Effector CD8-positive, alpha-beta T cell (primary cell): ENCODE results near the gene ZNF354C.

ENCODE experiments used
- DNase-seq: peaks from one replicate; lab custom pipeline; 2025; lab: John Stamatoyannopoulos, UW

ZNF354C gene

DNA sequence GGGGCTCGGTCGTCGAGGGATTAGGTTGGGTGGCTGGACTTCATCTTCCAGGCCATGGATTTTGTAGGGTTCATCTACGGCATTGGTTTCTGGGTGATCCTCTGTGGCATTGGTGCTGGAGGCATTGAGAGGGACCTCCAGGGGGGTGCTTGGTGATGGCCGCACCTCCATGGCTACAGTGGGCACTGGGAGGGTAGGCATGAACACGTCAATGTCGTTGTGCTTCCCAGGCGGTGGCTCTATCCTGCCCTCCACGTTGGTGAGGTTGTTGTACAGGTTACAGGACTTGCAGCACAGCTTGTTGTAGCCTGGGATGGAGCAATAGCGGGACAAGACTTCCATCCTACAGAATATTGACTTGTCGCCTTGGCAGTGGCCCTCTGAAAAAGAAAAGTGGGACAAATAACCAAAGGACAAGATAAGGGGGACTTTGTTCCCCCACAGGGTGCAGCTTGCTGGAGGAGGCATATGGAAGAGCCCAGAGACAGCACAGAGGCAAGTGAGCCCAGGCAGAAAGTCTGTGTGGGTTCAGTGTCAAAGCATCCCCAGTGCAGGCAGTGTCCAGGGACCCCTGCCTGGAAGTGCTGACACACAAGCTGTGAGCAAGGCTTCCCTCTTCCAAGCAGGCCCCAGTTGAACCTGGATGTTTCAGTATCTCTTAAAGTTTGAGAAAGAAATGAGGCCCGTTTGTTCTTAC is 53.9 kb downstream of the ZNF354C start:
- no peak for DNase-seq

DNA sequence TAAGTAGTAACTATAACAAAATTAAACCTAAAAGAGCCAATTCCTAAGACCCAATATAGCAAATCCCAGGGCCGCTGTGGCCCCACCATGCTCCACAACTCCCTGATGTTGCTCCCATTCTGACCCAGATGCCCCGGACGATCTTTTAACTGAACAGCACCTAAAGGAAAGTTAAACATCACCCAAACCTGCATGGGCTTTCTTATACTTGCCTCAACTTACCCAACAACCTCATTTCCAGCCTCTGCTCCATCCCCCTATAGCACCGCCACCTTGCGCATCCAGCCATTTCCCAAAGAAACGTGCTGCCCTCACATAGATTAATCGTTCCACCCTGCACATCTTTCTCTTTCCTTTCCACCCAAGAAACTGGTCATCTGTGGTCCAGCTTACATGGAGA is 54.6 kb downstream of the ZNF354C start:
- no peak for DNase-seq

DNA sequence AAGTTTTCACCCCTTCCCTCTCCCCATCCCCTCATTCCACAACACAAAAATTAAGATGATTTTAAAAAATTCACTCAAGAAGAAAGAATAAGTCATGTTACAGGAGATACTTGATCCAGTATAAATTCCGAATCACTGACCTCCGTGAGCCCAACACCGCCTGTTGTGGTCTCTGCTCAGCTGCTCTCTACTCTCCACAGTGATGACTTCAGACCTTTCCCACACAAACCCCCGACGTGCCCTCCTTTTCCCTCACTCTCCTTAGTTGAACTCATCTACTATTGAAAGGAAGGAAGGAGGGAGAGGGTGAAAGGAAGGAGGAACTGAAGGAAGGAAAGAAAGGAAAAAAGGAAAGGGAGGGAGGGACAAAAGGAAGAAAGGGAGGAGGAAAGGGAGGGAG is 55.1 kb downstream of the ZNF354C start:
- DNase-seq: no peak

DNA sequence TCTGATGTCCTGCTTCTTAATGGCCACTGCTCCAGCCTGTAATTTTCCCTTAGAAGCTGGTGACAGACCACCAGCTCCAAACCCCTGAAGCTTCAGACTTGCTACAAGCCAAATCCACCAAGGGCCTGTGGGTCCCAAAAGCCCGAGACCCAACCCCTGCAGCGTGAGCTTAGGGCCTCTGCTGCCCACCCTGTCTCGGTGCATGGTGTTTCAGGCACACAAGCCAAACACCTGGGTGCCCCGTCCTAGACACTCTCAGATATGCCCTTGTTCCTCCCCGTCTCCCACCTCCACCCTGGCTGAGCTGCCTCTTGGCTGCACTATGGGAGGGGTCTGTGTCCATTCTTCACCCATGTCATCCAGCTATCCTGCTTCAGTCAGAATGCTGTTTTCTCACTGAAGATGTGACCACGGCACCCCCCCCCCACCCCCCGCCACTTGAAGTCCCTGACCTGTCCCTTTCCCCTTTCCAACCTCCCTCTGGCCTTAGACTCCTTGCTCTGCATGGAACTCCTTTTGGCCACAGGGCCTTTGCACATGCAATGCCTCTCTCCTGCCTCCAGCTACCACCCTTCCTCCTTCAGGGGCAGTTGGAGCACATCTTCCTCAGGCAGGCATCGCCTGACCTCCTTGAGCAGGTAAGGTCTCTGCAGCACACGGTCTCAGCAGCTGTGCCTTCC is 55.8 kb downstream of the ZNF354C start:
- DNase-seq: no peak

DNA sequence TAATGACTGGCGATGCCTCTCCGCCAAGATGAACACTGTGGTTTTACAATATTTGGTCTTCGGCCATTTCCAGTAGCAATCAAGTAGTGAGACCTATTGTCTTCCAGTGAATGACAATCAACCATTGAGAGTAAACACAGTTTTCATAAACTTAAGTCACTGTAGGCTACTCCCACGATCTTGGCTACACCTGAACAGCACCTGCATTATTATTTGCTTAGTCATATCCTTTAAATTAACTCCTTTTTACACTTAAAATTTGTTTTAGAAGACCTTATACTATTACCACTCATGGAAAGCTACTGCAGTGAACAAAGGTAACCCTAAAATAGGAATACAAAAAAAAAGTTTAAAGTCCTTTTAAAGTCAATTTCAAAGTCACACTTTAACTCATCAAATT is 58.2 kb downstream of the ZNF354C start:
- no peak for DNase-seq

DNA sequence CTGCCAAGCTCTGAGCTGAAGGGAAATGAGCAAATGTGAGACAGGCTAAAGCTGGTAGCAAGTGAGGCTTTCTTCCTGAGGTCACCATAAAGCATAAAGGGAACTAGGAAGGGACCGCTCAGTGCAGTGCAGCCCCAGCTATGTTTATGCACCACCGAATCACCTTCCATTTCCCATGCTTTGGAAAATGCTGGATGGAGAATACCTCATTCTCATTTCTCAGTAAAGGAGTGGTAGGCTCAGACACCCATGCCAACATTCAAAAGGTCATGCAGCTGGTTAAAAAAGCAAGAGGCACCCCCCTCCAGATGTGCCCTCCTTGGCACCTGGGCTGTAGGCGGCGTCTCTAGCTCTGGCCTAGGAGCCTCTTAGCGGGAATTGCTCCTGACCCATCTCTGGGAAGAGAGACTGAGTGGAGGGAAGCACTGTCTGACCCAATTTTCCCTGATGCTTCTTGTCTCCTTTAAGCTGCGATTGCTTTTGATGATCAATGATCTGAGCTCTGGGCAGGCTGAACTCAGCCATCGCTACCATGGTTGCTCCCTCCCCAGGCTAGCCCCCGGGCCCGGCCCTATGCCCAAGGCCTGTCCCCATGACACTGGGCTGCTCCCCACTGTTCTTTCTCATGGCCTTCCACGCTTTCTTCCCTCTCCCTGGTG is 58.7 kb downstream of the ZNF354C start:
- DNase-seq: no peak

DNA sequence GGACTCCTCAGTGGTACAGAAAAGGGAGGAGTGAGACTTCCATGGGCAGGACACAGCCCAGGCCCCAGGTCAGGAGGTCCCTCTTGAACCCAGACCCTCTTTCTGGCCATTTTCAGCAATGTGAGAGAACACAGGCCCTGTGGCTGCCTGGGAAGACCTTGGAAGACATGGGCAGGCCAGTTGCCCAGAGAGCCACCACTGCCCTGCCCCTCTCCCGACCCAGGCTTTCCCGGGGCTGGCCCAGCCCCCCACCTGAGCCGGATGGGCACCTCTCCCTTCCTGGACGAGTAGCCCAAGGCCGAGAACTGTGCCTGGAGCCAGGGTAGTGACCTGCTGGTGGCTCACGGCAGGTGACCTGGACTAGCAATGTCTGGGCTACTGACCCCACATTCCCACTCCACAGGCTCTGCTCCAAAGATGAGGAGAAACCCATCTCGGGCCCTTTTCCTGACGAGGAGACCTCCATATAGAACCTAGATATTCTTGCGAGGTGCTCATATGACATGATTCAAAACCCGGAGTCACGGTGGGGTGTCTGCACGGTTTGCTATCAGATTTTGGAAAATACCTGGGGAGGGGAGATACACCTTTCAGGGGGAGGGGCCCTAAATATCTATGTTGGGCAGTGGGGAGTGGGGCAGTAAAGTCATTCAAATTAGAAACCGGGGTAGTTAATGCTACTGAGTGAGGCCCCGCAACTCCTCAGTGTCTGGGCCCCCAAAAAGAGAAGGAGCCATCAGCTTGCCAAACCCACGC is 59.4 kb downstream of the ZNF354C start:
- no peak for DNase-seq

DNA sequence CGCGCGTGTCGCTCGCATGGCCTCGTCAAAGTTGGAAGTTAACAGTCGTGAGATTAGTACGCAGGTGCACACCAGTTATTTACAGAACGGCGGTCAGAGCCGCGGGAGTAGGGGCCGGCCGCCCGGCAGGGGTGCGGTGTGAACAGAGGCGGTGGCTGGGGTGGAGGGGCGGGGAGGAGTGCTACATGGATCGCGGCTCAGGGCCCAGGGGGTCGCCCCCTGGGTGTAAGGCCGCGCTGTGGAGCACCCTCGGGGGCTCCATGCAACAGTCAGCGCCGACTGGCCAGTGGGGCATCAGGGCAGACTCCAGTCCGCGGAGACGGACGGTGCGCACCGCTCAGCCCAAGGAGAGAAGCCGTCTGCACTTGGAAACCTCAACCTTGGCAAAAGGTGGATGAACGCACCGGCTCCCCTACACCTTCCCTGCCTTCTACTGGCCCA is 60.3 kb downstream of the ZNF354C start:
- no peak for DNase-seq

DNA sequence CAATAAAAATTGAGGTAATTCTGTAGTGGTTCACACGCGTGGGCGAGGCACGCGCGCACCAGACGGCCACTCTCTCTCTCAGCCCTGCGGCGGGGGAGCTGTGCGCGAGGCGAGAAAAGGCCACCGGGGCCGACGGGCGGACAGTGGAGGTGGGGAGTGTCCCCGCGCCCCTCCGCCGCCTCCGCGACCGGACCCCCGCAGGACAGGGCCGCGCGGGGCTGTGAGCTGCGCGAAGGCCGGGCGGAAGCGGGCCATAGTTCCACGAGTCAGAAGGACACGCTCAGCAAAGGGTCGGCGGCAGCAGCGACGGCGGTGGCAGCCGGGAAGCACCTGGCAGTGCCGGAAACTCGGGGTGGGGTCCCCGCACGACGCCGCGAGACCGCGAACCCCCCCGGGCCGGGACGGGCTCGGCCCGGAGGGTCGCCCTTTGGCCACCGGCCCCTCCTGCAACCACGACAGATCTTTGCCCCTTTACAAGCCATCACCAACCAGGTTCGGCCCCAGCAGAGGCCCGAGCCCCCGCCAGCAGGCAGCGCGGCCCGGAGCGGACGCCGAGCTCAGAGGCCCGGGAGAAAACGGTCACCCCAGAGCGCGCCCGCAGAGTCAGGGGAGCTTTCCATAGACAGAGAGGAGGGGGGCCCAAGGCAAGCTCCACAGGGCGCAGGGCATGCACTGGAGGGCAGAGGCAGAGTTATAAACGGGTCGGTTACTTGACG is 60.9 kb downstream of the ZNF354C start:
- DNase-seq: no peak

DNA sequence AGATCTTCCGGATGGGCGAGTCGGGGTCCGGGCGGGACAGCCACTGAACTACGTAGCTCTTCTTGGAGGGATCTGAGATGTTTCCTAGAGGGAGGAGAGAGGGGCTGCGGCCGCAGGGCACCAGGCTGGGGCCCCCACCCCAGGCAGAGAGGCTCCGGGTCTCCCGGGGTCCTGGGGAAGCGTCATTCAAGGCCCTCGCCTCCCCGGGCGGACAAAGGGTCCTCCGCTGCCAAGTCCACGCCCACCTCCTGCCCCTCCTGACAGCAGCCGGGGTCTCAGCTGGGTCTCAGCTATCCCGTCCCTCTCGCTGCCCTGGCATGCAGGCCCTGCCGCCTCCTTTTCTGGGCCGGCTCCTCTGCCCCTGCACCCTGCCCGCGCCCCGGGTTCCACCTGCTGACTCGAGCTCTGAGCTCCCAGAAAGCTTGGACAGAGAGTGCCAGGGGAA is 61.5 kb downstream of the ZNF354C start:
- DNase-seq: no peak

DNA sequence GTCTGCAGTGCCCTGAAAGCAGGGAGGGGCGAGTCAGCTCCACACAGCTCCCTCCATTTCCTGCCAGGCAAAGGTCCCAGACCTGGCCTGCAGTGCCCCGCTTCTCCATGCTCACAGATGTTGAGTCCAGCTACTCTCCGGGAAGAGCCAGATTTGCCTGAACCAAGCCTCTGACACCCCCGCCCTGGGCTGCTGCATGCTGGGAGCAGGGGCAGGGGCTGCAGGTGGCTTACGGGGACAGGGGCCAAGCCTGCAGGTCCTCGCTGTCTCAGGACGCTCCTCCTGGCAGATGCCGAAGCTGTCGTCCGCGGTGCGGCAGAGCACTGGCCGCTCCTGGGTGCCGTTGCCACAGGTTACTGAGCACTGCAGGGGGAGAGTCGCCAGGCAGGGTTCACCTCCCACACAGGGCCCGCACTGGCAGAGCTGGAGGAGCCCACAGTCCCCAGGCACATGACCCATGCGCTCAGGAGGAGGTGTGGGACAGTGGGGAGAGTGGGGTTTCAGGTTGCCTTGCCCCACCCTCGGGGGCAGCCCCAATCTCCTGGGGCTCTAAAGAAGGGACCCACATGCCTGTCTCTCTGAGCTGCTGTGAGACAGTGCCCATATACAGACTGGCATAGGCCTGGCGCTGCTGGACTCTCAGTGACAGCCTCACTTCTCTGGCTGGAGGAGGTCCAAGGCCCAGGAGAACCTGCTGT is 62.4 kb downstream of the ZNF354C start:
- no peak for DNase-seq

DNA sequence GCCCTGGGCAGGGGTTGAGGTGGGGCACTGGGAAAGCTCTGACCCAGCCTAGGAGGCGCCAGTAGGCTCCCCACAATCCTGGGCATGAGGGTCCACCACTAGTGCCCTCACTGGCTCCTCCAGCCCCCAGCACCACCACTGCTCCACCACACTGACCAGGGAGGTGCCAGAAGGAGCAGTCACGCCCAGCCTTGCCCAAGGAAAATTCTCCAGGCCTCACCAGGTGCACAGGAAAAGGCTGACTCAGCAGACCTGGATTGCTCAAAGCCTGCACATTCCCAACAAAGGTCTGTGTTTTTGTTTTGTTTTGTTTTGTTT is 62.9 kb downstream of the ZNF354C start:
- no peak for DNase-seq

DNA sequence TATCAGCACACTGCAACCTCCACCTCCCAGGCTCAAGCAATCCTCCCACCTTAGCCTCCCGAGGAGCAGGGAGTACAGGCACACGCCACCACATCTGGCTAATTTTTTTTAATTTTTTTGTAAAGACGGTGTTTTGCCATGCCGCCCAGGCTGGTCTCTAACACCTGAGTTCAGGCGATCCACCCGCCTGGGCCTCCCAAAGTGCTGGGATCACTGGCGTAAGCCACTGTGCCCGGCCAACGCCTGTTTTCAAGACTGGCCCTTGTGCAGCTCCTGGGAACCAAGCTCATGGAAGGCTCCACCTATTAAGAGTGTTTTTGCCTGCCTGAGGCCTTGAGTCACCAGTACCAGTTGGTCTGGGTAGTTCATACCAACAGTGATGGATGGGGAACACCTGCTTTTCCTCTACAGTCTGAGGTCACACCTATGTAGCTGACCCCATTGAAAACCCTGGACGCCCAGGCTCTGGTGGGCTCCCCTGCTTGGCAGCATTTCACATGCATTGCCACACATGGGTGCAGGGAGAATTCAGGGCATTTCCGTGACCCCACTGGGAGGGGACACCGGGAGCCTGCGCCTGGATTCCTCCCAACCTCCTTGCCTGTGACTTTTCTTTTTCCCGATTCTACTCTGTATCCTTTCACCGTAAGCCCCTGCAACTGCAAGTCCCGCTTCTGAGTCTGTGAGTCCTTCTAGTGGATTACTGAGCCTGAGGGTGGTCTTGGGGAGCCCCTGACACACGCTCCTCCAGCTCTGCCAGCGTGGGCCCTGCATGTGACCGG is 63.5 kb downstream of the ZNF354C start:
- no peak for DNase-seq

DNA sequence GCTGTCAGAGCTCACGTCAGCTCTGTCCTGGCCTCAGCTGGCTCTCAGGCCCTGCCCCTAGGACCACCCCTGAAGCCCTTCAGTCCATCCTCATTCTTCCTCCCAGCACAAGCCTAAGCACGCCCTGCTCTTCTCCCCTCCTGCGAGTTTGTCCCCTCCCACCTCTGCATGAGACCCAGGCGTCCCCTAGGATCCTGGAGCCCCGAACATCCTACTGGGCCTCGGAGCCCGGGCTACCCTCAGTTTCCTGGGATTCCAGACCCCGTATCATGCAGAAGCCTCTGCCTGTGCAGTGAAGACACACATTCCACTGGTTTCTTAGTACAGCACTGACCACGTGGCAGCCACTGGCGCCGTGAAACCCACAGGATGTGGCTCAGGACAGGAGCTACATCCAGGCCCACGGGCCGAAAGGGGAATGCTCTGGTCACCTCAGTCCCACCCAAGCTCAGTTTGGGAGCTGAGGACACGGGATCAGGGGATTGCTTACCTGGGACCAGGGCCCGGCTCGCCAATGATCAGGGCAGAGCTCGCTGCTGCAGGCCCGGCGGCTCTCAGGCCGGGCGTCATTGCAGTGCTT is 64.2 kb downstream of the ZNF354C start:
- no peak for DNase-seq

DNA sequence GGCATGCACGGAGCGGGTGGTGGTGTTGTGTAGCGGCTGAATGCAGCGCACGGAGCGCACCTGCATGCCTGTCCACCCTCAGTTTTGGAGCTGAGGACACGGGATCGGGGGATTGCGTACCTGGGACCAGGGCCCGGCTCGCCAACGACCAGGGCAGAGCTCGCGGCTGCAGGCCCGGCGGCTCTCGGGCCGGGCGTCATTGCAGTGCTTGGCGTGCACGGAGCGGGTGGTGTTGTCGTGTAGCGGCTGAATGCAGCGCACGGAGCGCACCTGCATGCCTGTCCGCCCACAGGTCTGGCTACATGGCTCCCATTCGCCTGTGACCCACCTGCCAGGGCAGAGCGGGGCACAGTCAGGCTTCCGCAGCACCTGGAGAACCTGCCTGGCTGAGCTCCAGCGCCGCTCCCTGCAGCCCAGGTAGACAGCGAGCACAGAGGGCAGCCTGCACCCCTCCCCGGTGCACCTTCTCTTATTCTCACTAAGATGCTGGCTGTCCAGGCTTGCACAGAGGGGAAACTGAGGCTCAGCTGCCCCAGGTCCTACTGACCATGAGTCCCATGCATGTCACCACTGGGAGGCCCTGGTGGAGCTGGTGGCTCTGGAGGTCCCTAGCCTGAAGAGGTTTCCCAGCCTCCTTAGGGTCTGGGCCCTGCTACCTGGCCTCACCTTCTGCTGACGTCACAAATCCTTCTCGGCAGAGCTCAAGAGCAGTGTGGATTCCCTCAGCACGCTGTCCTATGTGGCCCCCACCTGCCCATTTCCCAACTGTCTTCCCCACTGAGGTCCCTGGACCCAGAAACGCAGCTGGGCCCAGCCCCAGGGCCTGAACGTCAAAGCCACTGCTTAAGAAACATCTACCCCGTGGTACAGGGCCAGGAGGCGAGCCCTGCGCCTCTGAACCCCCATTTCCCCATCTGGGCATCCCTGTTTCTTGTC is 64.9 kb downstream of the ZNF354C start:
- DNase-seq: no peak

DNA sequence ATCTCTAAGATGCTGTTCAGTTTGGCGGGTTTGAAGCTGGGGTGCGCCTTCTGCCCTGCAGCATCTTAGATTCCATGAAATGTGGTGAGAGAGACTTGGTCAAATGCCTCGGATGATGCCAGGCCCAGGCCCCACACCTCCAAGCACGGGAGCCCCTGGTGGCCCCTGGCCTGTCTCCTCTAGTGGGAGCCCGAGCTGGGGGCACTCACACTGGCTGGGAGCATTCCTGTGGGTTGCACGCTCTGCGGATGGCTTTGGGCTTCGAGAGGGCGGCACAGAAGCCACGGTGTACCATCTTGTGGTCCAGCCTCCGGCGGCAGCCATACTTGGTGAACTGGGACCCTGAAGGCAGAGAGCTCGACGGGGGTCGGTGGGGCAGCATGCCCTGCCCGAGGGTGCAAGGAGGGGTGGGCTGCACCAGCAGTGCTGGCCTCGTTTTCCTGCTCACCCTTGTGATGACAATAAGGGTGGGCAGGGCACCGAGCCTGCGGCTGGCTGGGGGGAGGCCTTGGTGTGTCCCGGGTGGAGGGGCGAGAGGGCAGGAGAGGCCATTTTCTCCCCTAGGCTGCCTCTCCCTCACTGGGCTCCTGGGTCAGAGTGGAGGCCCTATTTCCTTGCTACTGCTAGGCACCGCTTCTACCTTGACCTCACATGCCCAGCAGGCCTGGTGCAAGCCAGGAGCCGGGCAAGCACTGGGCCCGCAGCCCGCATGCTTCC is 65.8 kb downstream of the ZNF354C start:
- no peak for DNase-seq

DNA sequence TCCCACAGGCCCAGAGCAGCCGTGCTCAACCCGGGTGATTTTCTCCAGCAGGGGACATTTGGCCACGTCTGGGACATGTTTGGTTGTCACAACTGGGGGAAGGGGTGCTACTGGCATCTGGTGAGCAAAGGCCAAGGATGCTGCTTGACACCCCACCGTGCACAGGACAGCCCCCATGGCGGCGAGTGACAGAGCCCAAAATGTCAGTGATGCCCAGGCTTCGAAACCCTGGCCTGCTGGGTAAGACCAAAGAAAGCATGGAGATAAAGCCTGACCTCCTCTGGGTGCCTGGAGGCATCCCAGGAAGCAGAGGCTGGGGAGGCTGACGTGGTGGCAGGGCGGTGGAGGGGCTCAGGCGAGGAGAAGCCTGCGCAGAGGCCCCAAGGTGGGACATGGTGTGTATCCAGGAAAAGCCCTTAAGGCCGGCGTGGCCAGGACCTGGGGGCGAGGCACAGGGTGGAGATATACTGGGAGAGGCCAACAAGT is 66.4 kb downstream of the ZNF354C start:
- DNase-seq: no peak
